Measurements from ENCODE around the gene ARF6. TPM values are rescaled to one million over a fixed set of nuclear protein-coding genes. Genes with fewer than 3 reads are reported as not detected.

Gene ARF6
- total and polyA plus RNA-seq, 9 of the 15 experiments (the other 6 are each of a cell fraction or from before 2014, with no cell fraction given) = 15.3 to 35.2 (median 24.9) TPM

DNA sequence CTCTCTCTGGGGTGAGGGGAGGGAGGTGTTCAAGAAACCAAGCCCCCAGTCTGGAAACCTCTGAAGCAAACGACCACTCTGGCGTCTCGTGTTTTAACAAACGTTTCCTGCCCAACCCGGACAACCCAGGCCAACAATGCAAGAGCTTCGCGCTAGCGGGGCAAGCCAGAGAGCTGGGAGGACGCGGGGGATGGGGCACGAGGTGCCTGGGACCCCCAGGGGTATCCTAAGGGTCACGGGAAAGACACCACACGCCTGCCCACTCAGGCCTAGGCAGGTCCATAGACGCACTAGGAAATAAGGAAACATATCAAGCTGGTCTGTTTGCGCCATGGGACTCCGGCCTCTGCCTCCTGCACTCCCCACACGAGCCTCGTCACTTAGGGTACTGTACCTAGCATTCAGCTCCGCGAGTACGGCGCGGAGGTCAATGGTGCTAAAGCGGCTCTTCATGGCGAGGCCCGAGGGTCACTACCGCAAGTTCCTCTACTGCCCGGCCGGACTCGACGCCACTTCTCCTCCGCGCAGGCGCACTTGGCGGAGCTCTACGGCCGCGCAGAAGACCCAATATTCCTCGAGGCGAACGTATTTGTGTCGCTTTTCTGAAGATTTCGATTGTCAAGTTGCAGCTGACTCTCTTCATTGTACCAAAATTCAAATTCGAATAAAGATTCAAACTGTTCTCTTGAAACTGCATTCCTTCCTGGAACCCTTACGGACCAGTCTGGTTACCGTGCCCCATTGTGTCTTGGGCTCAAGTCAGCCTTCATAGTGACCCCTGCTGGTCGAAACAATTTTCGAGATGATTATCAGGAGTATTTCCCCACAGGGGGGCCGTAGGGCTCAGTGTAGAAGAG lies 40.4 kb upstream of the ARF6 start, which contains the start of gene NEMF (continued):
- TF ChIP-seq, protein P1, sequence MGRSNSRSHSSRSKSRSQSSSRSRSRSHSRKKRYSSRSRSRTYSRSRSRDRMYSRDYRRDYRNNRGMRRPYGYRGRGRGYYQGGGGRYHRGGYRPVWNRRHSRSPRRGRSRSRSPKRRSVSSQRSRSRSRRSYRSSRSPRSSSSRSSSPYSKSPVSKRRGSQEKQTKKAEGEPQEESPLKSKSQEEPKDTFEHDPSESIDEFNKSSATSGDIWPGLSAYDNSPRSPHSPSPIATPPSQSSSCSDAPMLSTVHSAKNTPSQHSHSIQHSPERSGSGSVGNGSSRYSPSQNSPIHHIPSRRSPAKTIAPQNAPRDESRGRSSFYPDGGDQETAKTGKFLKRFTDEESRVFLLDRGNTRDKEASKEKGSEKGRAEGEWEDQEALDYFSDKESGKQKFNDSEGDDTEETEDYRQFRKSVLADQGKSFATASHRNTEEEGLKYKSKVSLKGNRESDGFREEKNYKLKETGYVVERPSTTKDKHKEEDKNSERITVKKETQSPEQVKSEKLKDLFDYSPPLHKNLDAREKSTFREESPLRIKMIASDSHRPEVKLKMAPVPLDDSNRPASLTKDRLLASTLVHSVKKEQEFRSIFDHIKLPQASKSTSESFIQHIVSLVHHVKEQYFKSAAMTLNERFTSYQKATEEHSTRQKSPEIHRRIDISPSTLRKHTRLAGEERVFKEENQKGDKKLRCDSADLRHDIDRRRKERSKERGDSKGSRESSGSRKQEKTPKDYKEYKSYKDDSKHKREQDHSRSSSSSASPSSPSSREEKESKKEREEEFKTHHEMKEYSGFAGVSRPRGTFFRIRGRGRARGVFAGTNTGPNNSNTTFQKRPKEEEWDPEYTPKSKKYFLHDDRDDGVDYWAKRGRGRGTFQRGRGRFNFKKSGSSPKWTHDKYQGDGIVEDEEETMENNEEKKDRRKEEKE (IDR thresholded peaks at IDR 0.05; ENCODE audit: borderline replicate concordance in 1 of 2, control insufficient read depth in 1 of 2, low read depth in 2 of 2, low read length in 1 of 2) = no peak
- no peak for TF ChIP-seq ZNF140 (CRISPR knock-in tag; IDR thresholded peaks at IDR 0.05)
- TF ChIP-seq NFE2 (IDR thresholded peaks at IDR 0.05; ENCODE audit: low read depth) = no peak
- no peak for TF ChIP-seq MCM5 (IDR thresholded peaks at IDR 0.05; ENCODE audit: low read depth)
- no peak for TF ChIP-seq ZNF12 (CRISPR knock-in tag; IDR thresholded peaks at IDR 0.05)
- TF ChIP-seq GATA2 (CRISPR knock-in tag; IDR thresholded peaks at IDR 0.05) = peak; percentile 95
- peak; percentile 99 for TF ChIP-seq MTA3 (IDR thresholded peaks at IDR 0.05; ENCODE audit: borderline replicate concordance)
- TF ChIP-seq, protein P2, sequence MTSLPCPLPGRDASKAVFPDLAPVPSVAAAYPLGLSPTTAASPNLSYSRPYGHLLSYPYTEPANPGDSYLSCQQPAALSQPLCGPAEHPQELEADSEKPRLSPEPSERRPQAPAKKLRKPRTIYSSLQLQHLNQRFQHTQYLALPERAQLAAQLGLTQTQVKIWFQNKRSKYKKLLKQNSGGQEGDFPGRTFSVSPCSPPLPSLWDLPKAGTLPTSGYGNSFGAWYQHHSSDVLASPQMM (CRISPR knock-in tag; IDR thresholded peaks at IDR 0.05) = no peak
- TF ChIP-seq, protein P3, sequence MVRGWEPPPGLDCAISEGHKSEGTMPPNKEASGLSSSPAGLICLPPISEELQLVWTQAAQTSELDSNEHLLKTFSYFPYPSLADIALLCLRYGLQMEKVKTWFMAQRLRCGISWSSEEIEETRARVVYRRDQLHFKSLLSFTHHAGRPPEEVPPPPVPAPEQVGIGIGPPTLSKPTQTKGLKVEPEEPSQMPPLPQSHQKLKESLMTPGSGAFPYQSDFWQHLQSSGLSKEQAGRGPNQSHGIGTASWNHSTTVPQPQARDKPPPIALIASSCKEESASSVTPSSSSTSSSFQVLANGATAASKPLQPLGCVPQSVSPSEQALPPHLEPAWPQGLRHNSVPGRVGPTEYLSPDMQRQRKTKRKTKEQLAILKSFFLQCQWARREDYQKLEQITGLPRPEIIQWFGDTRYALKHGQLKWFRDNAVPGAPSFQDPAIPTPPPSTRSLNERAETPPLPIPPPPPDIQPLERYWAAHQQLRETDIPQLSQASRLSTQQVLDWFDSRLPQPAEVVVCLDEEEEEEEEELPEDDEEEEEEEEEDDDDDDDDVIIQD (CRISPR knock-in tag; IDR thresholded peaks at IDR 0.05) = no peak
- TF ChIP-seq, protein P4, sequence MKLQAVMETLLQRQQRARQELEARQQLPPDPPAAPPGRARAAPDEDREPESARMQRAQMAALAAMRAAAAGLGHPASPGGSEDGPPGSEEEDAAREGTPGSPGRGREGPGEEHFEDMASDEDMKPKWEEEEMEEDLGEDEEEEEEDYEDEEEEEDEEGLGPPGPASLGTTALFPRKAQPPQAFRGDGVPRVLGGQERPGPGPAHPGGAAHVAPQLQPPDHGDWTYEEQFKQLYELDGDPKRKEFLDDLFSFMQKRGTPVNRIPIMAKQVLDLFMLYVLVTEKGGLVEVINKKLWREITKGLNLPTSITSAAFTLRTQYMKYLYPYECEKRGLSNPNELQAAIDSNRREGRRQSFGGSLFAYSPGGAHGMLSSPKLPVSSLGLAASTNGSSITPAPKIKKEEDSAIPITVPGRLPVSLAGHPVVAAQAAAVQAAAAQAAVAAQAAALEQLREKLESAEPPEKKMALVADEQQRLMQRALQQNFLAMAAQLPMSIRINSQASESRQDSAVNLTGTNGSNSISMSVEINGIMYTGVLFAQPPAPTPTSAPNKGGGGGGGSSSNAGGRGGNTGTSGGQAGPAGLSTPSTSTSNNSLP (IDR thresholded peaks at IDR 0.05; ENCODE audit: borderline replicate concordance, low read depth, low read length) = no peak
- TF ChIP-seq, protein P5, sequence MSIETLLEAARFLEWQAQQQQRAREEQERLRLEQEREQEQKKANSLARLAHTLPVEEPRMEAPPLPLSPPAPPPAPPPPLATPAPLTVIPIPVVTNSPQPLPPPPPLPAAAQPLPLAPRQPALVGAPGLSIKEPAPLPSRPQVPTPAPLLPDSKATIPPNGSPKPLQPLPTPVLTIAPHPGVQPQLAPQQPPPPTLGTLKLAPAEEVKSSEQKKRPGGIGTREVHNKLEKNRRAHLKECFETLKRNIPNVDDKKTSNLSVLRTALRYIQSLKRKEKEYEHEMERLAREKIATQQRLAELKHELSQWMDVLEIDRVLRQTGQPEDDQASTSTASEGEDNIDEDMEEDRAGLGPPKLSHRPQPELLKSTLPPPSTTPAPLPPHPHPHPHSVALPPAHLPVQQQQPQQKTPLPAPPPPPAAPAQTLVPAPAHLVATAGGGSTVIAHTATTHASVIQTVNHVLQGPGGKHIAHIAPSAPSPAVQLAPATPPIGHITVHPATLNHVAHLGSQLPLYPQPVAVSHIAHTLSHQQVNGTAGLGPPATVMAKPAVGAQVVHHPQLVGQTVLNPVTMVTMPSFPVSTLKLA (conservative IDR thresholded peaks at IDR 0.05) = peak in 1 of 2 experiments; percentile 57; a peak in 2 of 4 replicates
- TF ChIP-seq TCF3 (CRISPR knock-in tag; IDR thresholded peaks at IDR 0.05) = no peak
- TF ChIP-seq MIER1 (IDR thresholded peaks at IDR 0.05; ENCODE audit: low read depth) = no peak
- TF ChIP-seq RBM22 (IDR thresholded peaks at IDR 0.05; ENCODE audit: low read depth, low read length, poor library complexity, severe bottlenecking) = no peak
- TF ChIP-seq JUND (IDR thresholded peaks at IDR 0.05; ENCODE audit: borderline replicate concordance, low read depth, low read length) = no peak
- TF ChIP-seq JUND (tag; IDR thresholded peaks at IDR 0.05; ENCODE audit: borderline replicate concordance, low read depth, low read length) = no peak
- TF ChIP-seq TEAD2 (tag; IDR thresholded peaks at IDR 0.05) = no peak

All from K562 (cell line).